Measurements from ENCODE around the gene ARMC12. TPM values are rescaled to one million over a fixed set of nuclear protein-coding genes. Genes with fewer than 3 reads are reported as not detected.

The ARMC12 gene
- total and polyA plus RNA-seq, 4 donors, result 0.20 to 1.1 (median 0.76) TPM

DNA sequence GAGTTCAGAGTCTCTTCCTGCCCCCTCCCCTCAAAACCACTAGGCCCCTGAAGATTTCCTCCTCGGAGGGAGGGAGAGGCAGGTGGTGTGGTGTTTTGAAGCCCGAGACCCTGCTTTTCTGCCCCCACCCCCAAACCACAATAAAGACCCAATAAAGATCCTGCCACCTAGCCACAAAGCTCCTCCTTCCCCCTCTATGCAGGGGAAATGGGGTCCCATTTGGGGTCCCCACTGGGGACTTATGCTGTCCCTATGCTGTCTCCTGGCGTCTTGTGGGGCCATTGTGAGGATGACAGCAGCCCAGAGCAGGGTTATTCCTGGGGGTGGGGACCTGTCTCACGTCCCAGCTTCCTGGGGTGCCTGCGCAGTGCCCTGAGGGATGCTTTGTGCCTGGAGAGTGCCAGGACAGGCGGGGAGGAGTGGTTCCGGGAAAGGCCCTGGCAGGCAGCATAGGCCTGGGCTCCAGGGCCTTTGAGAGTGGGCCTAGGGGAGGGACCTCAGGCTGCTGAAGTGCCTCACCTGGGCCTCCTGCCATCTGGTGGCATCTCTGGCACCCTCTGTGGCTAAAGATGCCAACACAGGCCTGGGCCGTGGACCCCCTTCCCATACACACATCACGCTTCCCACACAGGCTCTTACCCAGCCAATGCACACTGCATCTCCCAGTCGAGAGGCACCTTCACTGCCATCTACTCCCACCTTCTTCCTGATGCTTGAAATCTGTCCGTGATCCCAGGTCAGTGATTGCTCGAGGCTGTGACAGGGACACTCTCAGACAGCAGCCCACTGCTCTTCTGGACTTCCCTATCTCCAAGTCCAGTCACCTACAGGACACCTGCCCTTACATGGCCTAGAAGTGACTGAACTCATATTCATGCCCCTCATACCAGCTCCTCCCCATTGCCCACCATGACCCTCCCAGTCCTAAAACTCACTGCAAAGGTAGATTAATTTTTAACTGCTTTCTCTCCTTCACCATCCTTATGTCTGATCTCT, 7.9 kb upstream of the ARMC12 start:
- ATAC-seq (ENCODE audit: insufficient read depth, low FRiP score) (no peak), DNase-seq (no peak)
- H3K4me1 ChIP-seq (ENCODE audit: control insufficient read depth in 5 of 5, insufficient read depth in 5 of 5, low read length in 5 of 5), result peaks cover 10 to 52% (median 33%) of the 10 kb centered on the region in 5 donors
- H3K27ac ChIP-seq (ENCODE audit: low read depth in 1 of 2, low read length in 1 of 2), result peak overlapping the region; percentile 94 to 97
- no peaks in the 10 kb centered on the region for H3K27me3 ChIP-seq (ENCODE audit: control insufficient read depth in 3 of 3, insufficient read depth in 3 of 3, low read length in 2 of 3)
- no peak for TF ChIP-seq CTCF (IDR thresholded peaks at IDR 0.05; ENCODE audit: control extremely low read depth, extremely low read depth)
- H3K36me3 ChIP-seq (ENCODE audit: control insufficient read depth in 4 of 4, insufficient read depth in 4 of 4, low read length in 4 of 4), result no peaks in the 10 kb centered on the region
- H3K9me3 ChIP-seq (ENCODE audit: control insufficient read depth in 4 of 4, insufficient read depth in 3 of 4, low read length in 3 of 4), result no peaks in the 10 kb centered on the region
- no peak overlapping the region for H3K9ac ChIP-seq (ENCODE audit: insufficient read depth in 1 of 2, low read length in 2 of 2)
- WGBS, 2 donors, result 39 to 50% methylated on average over 12 of the region's 12 CpGs
- no peak overlapping the region for H3K4me3 ChIP-seq

- DNase-seq, result no peak
- WGBS, 2 donors, result 43 to 48% methylated on average over 2 of the region's 2 CpGs
- Histone ChIP-seq H3K9ac (ENCODE audit: insufficient read depth in 1 of 2, low read length in 2 of 2) (no peak overlapping the region), H3K27me3 (ENCODE audit: control insufficient read depth in 3 of 3, insufficient read depth in 3 of 3, low read length in 2 of 3) (no peaks in the 10 kb centered on the region), H3K4me3 (no peak overlapping the region), H3K27ac (ENCODE audit: low read depth in 1 of 2, low read length in 1 of 2) (peak overlapping the region; percentile 91 to 97), H3K9me3 (ENCODE audit: control insufficient read depth in 4 of 4, insufficient read depth in 3 of 4, low read length in 3 of 4) (no peaks in the 10 kb centered on the region), H3K36me3 (ENCODE audit: control insufficient read depth in 4 of 4, insufficient read depth in 4 of 4, low read length in 4 of 4) (no peaks in the 10 kb centered on the region), H3K4me1 (ENCODE audit: control insufficient read depth in 5 of 5, insufficient read depth in 5 of 5, low read length in 5 of 5) (peaks cover 10 to 54% (median 33%) of the 10 kb centered on the region in 5 donors)
- TF ChIP-seq CTCF (IDR thresholded peaks at IDR 0.05; ENCODE audit: control extremely low read depth, extremely low read depth), result no peak
- no peak for ATAC-seq (ENCODE audit: insufficient read depth, low FRiP score)
Measured at GRCh38 chr6:35729722-35730121, 7.1 kb upstream of the ARMC12 start.

GRCh38 chr6:35730745-35731413, 6.0 kb upstream of the ARMC12 start:
- H3K4me3 ChIP-seq, result no peak overlapping the region
- TF ChIP-seq CTCF (IDR thresholded peaks at IDR 0.05; ENCODE audit: control extremely low read depth, extremely low read depth), result no peak
- H3K27me3 ChIP-seq (ENCODE audit: control insufficient read depth in 3 of 3, insufficient read depth in 3 of 3, low read length in 2 of 3), result no peaks in the 10 kb centered on the region
- 6 to 9% methylated on average over 15 of the region's 15 CpGs for WGBS, 2 donors
- H3K9me3 ChIP-seq (ENCODE audit: control insufficient read depth in 4 of 4, insufficient read depth in 3 of 4, low read length in 3 of 4), result no peaks in the 10 kb centered on the region
- H3K9ac ChIP-seq (ENCODE audit: insufficient read depth in 1 of 2, low read length in 2 of 2), result peak overlapping the region in 1 of 2 donors; percentile 65
- DNase-seq (no peak), ATAC-seq (ENCODE audit: insufficient read depth, low FRiP score) (no peak)
- H3K4me1 ChIP-seq (ENCODE audit: control insufficient read depth in 5 of 5, insufficient read depth in 5 of 5, low read length in 5 of 5), result peaks cover 10 to 48% (median 33%) of the 10 kb centered on the region in 5 donors
- H3K36me3 ChIP-seq (ENCODE audit: control insufficient read depth in 4 of 4, insufficient read depth in 4 of 4, low read length in 4 of 4), result no peaks in the 10 kb centered on the region
- H3K27ac ChIP-seq (ENCODE audit: low read depth in 1 of 2, low read length in 1 of 2), result peak overlapping the region; percentile 96 to 100
